GM10266 (cell line): ENCODE measurements around the gene GID8.

ENCODE experiments used
- DNase-seq: peaks from one replicate; pipeline ENCODE4 v3.0.0; 2012; ENCODE audit errors: extremely low spot score
- TF ChIP-seq, protein P1 (sequence below): IDR thresholded peaks from 2 replicates; pipeline ENCODE4 v1.5.1; 2012; ENCODE audit warnings: mild to moderate bottlenecking, low read depth; ENCODE audit not compliant: control insufficient read depth, insufficient read depth; ENCODE audit errors: missing control alignments

The GID8 gene

DNA sequence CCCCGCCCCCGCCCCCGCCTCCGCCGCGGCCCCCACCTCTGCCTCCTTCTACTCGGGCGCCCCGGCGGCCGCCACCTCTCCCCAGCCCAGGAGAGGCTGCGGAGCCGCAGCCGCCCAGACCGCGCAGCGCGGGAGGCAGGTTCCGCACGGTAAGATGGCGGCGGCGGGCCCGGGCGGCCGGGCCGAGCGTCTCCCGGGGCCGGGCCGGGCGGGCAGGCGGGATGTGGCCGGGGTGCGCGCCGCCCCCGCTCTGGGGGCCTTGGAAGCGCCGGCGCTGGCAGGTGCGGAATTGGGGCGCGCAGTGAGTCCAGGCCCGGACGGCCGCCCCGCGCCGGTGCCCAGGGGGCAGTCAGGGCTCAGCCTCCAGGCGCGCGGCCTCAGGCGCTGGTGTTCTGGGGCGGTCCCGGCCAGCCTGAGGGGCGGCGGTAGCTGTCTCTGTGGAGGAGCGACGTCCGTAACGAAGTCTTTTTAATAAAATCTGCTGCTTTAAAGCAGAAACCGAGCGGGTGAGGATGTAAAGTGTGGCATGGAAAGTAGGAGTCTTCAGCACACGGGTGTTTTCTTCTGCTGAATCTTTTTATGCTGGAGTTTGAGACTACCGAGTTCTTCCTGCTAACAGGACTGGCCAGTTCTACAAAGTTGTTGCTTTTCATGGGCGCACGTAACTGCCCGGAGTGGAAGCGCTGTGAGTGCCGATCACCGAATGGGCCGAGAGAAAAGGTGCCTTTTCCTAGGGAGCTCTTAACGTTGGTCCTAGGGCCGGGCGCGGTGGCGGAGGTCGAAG is at the start of gene GID8:
Gene GID8 (plus strand): TSS at position 43 of the 784 bp plus-strand sequence. CDS start 3,356 bp downstream, outside the sequence.
- TF ChIP-seq, protein P1, sequence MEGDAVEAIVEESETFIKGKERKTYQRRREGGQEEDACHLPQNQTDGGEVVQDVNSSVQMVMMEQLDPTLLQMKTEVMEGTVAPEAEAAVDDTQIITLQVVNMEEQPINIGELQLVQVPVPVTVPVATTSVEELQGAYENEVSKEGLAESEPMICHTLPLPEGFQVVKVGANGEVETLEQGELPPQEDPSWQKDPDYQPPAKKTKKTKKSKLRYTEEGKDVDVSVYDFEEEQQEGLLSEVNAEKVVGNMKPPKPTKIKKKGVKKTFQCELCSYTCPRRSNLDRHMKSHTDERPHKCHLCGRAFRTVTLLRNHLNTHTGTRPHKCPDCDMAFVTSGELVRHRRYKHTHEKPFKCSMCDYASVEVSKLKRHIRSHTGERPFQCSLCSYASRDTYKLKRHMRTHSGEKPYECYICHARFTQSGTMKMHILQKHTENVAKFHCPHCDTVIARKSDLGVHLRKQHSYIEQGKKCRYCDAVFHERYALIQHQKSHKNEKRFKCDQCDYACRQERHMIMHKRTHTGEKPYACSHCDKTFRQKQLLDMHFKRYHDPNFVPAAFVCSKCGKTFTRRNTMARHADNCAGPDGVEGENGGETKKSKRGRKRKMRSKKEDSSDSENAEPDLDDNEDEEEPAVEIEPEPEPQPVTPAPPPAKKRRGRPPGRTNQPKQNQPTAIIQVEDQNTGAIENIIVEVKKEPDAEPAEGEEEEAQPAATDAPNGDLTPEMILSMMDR = no peak
- no peak for DNase-seq

- TF ChIP-seq, protein P1 = no peak
- DNase-seq = no peak
Observed at GRCh38 chr20:62888406-62888805, 49.5 kb upstream of the GID8 start.

GRCh38 chr20:62888910-62889309 is 49.0 kb upstream of the GID8 start:
- TF ChIP-seq, protein P1 = no peak
- no peak for DNase-seq

GRCh38 chr20:62889411-62889810 is 48.5 kb upstream of the GID8 start:
- DNase-seq = no peak
- TF ChIP-seq, protein P1 = no peak

- DNase-seq = no peak
Observed at GRCh38 chr20:62889871-62890270, 48.1 kb upstream of the GID8 start.

DNA sequence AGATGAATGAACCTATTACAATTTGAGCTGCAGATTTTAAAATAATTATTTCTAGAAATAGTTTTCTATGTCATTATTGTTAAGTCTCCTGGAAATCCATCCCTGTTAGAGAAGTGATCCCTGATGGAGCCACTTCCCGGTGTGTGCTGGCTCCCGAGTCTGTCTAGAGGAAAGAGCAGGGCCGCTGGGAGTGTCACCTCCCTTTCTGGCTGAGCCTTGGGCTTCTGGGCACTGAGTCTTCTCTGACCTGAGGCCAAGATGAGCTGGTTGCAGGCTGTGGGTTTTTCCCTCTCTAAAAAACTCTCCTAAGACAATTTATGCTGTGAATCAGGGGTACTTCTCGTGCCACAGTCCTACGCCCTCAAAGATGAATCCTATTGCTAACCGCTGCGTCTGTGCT is 47.5 kb upstream of the GID8 start:
- TF ChIP-seq, protein P1 = no peak
- DNase-seq = no peak

More at GRCh38 chr20:62889871-62890270, 48.1 kb upstream of the GID8 start:
- TF ChIP-seq, protein P1 = no peak

- DNase-seq = no peak
- TF ChIP-seq, protein P1 = no peak
Observed at GRCh38 chr20:62891111-62891510, 46.8 kb upstream of the GID8 start.
